ENCODE results near the gene TMED5.
"Not testable (repeated sequence)": the region's sequence is repeated elsewhere in the genome, so short reads cannot be mapped to it uniquely, and the experiment has no call there.

TMED5 gene

DNA sequence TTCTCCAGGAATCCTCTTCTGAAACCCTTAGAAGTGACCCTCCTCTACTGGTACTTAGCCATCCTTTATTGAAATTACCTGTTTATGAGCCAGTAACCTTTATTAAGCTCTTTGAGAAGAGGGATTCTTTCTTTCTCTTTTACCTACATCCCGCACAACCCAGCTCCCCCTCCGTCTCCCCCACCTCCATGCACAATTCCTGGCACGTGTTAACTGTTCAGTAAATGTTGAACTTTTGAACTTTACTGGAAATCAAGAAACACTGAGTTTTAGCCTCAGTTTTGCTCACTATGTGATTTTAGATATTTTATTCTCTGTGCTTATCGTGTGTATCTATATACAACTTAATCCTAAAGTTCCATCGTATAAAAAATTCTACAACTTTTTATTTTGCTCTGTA is 1.8 kb downstream of the TMED5 start:
- TF ChIP-seq, protein P1, sequence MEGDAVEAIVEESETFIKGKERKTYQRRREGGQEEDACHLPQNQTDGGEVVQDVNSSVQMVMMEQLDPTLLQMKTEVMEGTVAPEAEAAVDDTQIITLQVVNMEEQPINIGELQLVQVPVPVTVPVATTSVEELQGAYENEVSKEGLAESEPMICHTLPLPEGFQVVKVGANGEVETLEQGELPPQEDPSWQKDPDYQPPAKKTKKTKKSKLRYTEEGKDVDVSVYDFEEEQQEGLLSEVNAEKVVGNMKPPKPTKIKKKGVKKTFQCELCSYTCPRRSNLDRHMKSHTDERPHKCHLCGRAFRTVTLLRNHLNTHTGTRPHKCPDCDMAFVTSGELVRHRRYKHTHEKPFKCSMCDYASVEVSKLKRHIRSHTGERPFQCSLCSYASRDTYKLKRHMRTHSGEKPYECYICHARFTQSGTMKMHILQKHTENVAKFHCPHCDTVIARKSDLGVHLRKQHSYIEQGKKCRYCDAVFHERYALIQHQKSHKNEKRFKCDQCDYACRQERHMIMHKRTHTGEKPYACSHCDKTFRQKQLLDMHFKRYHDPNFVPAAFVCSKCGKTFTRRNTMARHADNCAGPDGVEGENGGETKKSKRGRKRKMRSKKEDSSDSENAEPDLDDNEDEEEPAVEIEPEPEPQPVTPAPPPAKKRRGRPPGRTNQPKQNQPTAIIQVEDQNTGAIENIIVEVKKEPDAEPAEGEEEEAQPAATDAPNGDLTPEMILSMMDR (IDR thresholded peaks at IDR 0.05; ENCODE audit: low read length) = no peak
- TF ChIP-seq EZH2 (IDR thresholded peaks at IDR 0.05; ENCODE audit: borderline replicate concordance, low read length) = no peak

DNA sequence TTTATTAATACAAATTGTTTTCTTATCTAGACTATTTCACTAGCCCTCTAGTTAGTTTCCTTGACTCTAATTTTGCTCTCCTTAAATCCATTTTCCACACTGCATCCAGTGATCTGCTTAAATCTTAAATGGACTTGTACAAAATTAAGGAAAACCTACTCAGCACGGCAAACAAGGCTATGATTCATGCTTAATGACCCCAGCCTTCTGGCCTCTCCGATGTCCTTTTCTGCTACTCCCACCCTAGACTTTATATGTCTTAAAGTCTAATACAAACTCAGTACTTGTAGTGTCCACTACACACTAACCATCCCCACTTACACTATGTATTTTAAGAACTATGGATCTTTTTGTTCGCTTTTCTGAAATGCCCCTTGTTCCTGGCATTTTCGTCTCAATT is 2.2 kb downstream of the TMED5 start:
- peak overlapping the region; percentile 95 for H3K4me2 ChIP-seq (ENCODE audit: low read length)
- H3K79me2 ChIP-seq (ENCODE audit: insufficient read depth, low read length) = peaks cover 78% of the 10 kb centered on the region
- H3K27me3 ChIP-seq (ENCODE audit: insufficient read depth, low read length) = no peaks in the 10 kb centered on the region
- H2AFZ ChIP-seq (ENCODE audit: low read length) = no peak overlapping the region
- peak overlapping the region; percentile 80 for H3K4me3 ChIP-seq (ENCODE audit: low read depth, low read length, poor library complexity, severe bottlenecking)
- no peak overlapping the region for H3K27ac ChIP-seq (ENCODE audit: low read depth, low read length, poor library complexity, severe bottlenecking)
- H3K36me3 ChIP-seq (ENCODE audit: insufficient read depth, low read length) = peaks cover 41% of the 10 kb centered on the region
- no peaks in the 10 kb centered on the region for H3K9me3 ChIP-seq (ENCODE audit: low read length)
- H3K9ac ChIP-seq (ENCODE audit: low read length) = peak overlapping the region; percentile 84
- H3F3A ChIP-seq (ENCODE audit: insufficient read depth, low read length) = no peaks in the 10 kb centered on the region
- H3K4me1 ChIP-seq (ENCODE audit: insufficient read depth, low read length, severe bottlenecking) = peaks cover 44% of the 10 kb centered on the region
- TF ChIP-seq EZH2 (IDR thresholded peaks at IDR 0.05; ENCODE audit: borderline replicate concordance, low read length) = no peak
- TF ChIP-seq, protein P1 (IDR thresholded peaks at IDR 0.05; ENCODE audit: low read length) = no peak
- no peaks in the 10 kb centered on the region for H3K9me2 ChIP-seq (ENCODE audit: low read depth, low read length)
- H4K20me1 ChIP-seq (ENCODE audit: insufficient read depth, low read length) = no peaks in the 10 kb centered on the region

More for the DNA sequence above, 1.8 kb downstream of the TMED5 start:
- Histone ChIP-seq H4K20me1 (ENCODE audit: insufficient read depth, low read length) (no peaks in the 10 kb centered on the region), H3K9me2 (ENCODE audit: low read depth, low read length) (no peaks in the 10 kb centered on the region), H2AFZ (ENCODE audit: low read length) (no peak overlapping the region), H3K4me3 (ENCODE audit: low read depth, low read length, poor library complexity, severe bottlenecking) (peak overlapping the region; percentile 80), H3K79me2 (ENCODE audit: insufficient read depth, low read length) (peaks cover 78% of the 10 kb centered on the region), H3K27me3 (ENCODE audit: insufficient read depth, low read length) (no peaks in the 10 kb centered on the region), H3K36me3 (ENCODE audit: insufficient read depth, low read length) (peaks cover 39% of the 10 kb centered on the region), H3K27ac (ENCODE audit: low read depth, low read length, poor library complexity, severe bottlenecking) (no peak overlapping the region), H3K9ac (ENCODE audit: low read length) (peak overlapping the region; percentile 84), H3F3A (ENCODE audit: insufficient read depth, low read length) (no peaks in the 10 kb centered on the region), H3K9me3 (ENCODE audit: low read length) (no peaks in the 10 kb centered on the region), H3K4me1 (ENCODE audit: insufficient read depth, low read length, severe bottlenecking) (peaks cover 47% of the 10 kb centered on the region), H3K4me2 (ENCODE audit: low read length) (peak overlapping the region; percentile 95)

- not testable (repeated sequence) for H3F3A ChIP-seq (ENCODE audit: insufficient read depth, low read length); H3K27ac ChIP-seq (ENCODE audit: low read depth, low read length, poor library complexity, severe bottlenecking); H3K4me3 ChIP-seq (ENCODE audit: low read depth, low read length, poor library complexity, severe bottlenecking); H3K4me2 ChIP-seq (ENCODE audit: low read length); H3K9me3 ChIP-seq (ENCODE audit: low read length); H2AFZ ChIP-seq (ENCODE audit: low read length); H3K9me2 ChIP-seq (ENCODE audit: low read depth, low read length); H4K20me1 ChIP-seq (ENCODE audit: insufficient read depth, low read length); H3K27me3 ChIP-seq (ENCODE audit: insufficient read depth, low read length); H3K9ac ChIP-seq (ENCODE audit: low read length)
- Histone ChIP-seq H3K36me3 (ENCODE audit: insufficient read depth, low read length) (peaks cover 74% of the 10 kb centered on the region), H3K4me1 (ENCODE audit: insufficient read depth, low read length, severe bottlenecking) (peaks cover 26% of the 10 kb centered on the region), H3K79me2 (ENCODE audit: insufficient read depth, low read length) (peaks cover 98% of the 10 kb centered on the region)
Observed at GRCh38 chr1:93174638-93175037, 5.6 kb downstream of the TMED5 start.

GRCh38 chr1:93172778-93173177 is 7.4 kb downstream of the TMED5 start:
- Histone ChIP-seq H3K27ac (ENCODE audit: low read depth, low read length, poor library complexity, severe bottlenecking) (no peak overlapping the region), H3K27me3 (ENCODE audit: insufficient read depth, low read length) (no peaks in the 10 kb centered on the region), H4K20me1 (ENCODE audit: insufficient read depth, low read length) (no peaks in the 10 kb centered on the region), H2AFZ (ENCODE audit: low read length) (no peak overlapping the region), H3F3A (ENCODE audit: insufficient read depth, low read length) (no peaks in the 10 kb centered on the region), H3K4me2 (ENCODE audit: low read length) (no peak overlapping the region), H3K9ac (ENCODE audit: low read length) (no peak overlapping the region), H3K9me3 (ENCODE audit: low read length) (peaks cover 14% of the 10 kb centered on the region; the same call in 1 of the 2 replicates), H3K4me1 (ENCODE audit: insufficient read depth, low read length, severe bottlenecking) (peaks cover 17% of the 10 kb centered on the region), H3K4me3 (ENCODE audit: low read depth, low read length, poor library complexity, severe bottlenecking) (no peak overlapping the region), H3K9me2 (ENCODE audit: low read depth, low read length) (no peaks in the 10 kb centered on the region), H3K79me2 (ENCODE audit: insufficient read depth, low read length) (peaks cover 97% of the 10 kb centered on the region), H3K36me3 (ENCODE audit: insufficient read depth, low read length) (peaks cover 80% of the 10 kb centered on the region)
- TF ChIP-seq, protein P1 (IDR thresholded peaks at IDR 0.05; ENCODE audit: low read length) = no peak
- no peak for TF ChIP-seq EZH2 (IDR thresholded peaks at IDR 0.05; ENCODE audit: borderline replicate concordance, low read length)
